NCI-H82 treated with DMSO at 0.1 percent for 48 hours (cell line): ENCODE measurements around the gene FHL3.

Experiments
- DNase-seq: peaks from one replicate; lab custom pipeline; 2025; ENCODE audit not compliant: unreplicated experiment; lab: John Stamatoyannopoulos, UW

Gene FHL3

DNA sequence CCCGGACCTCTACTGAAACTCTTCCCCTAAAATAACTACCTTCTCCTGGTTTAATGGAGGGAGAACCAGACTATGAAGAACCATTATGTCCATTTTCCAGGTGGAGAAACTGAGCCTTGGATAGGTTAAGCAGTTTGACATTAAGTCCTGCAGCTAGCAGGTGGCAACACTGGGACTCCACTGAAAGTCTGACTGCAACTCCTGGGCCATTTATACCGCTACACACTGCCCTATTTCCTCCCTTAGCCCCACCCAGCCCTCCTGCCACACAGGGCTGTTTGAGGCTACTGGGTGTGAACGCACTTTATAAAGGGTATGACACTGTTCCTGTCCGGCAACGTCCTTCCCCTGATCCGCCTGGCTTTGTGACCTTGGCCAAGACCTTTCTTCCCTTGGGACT lies 58.0 kb downstream of the FHL3 start:
- no peak for DNase-seq
